H1 (cell line): Measurements from ENCODE around the gene BSDC1.
"Not testable (repeated sequence)": the region's sequence is repeated elsewhere in the genome, so short reads cannot be mapped to it uniquely, and the experiment has no call there.

Experiments used
- BRCA1 ChIP-seq: IDR thresholded peaks from 2 replicates; pipeline ENCODE4 v1.6.1; 2012; ENCODE audit warnings: low read depth, low read length, improper control_type of control experiment
- EGR1 ChIP-seq: IDR thresholded peaks from 2 replicates; pipeline ENCODE4 v1.6.1; 2011; ENCODE audit warnings: low read depth, low read length, borderline replicate concordance
- EP300 ChIP-seq, 2 experiments: IDR thresholded peaks; 1 replicate in 1 of 2; 2 replicates in 1 of 2; pipeline ENCODE4 v1.6.1; 2011 to 2012; ENCODE audit warnings: low read depth in 2 of 2, low read length in 2 of 2, mild to moderate bottlenecking in 2 of 2, borderline replicate concordance in 1 of 2, inconsistent platforms in 1 of 2, moderate library complexity in 1 of 2
- POLR2AphosphoS5 ChIP-seq: IDR thresholded peaks from 2 replicates; pipeline ENCODE4 v1.6.1; 2011; ENCODE audit warnings: low read depth, low read length
- RAD21 ChIP-seq, 2 experiments: IDR thresholded peaks in 1 of 2; conservative IDR thresholded peaks in 1 of 2; 2 replicates each; pipeline ENCODE4 v1.6.1; 2011; ENCODE audit warnings: low read depth in 2 of 2, low read length in 2 of 2, improper control_type of control experiment in 1 of 2, inconsistent platforms in 1 of 2, mild to moderate bottlenecking in 1 of 2, moderate library complexity in 1 of 2
- SIN3A ChIP-seq, 2 experiments: IDR thresholded peaks in 1 of 2; conservative IDR thresholded peaks in 1 of 2; 2 replicates each; pipeline ENCODE4 v1.6.1; 2011 to 2012; ENCODE audit warnings: low read length in 2 of 2, improper control_type of control experiment in 1 of 2, low read depth in 1 of 2, mild to moderate bottlenecking in 1 of 2
- SP2 ChIP-seq: IDR thresholded peaks from 2 replicates; pipeline ENCODE4 v1.6.1; 2012; ENCODE audit warnings: mild to moderate bottlenecking, low read length, inconsistent platforms
- ZNF274 ChIP-seq: IDR thresholded peaks from 2 replicates; pipeline ENCODE4 v1.7.0; 2012; ENCODE audit warnings: low read length, borderline replicate concordance; ENCODE audit errors: extremely low read depth
- TF ChIP-seq, protein P1 (sequence below): IDR thresholded peaks from 2 replicates; pipeline ENCODE4 v1.6.1; 2012; ENCODE audit warnings: low read length, inconsistent platforms
- TF ChIP-seq, protein P2 (sequence below): IDR thresholded peaks from 2 replicates; pipeline ENCODE4 v1.6.1; 2011; ENCODE audit warnings: low read length, improper control_type of control experiment
- TF ChIP-seq, protein P3 (sequence below), 3 experiments: IDR thresholded peaks; 1 replicate in 2 of 3; 2 replicates in 1 of 3; pipeline versions ENCODE4 v1.5.1 to v1.6.1; 2011; ENCODE audit warnings: low read length in 3 of 3, mild to moderate bottlenecking in 3 of 3, inconsistent platforms in 2 of 3, low read depth in 1 of 3, moderate library complexity in 1 of 3; ENCODE audit not compliant: insufficient read depth in 1 of 3; ENCODE audit errors: control extremely low read depth in 1 of 3

DNA sequence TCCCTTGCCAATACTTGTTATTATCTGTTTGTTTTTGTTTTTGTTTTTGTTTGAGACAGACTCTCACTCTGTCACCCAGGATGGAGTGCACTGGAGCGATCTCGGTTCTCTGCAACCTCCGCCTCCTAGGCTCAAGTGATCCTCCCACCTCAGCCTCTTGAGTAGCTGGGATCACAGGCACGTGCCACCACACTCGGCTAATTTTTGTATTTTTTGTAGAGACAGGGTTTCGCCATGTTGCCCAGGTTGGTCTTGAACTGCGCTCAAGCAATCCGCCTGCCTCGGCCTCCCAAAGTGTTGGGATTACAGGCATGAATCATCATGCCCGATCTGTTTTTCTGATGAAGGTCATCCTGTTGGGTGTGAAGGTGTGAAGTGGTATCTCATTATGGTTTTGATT, 47.2 kb upstream of the BSDC1 start:
- TF ChIP-seq EGR1; RAD21 (IDR thresholded peaks at IDR 0.05 in 1 of 2, conservative IDR thresholded peaks at IDR 0.05 in 1 of 2; ENCODE audit: low read depth in 2 of 2, low read length in 2 of 2); BRCA1; SIN3A (conservative IDR thresholded peaks at IDR 0.05 in 1 of 2, IDR thresholded peaks at IDR 0.05 in 1 of 2; ENCODE audit: low read depth in 1 of 2, low read length in 2 of 2); EP300 (IDR thresholded peaks at IDR 0.05; ENCODE audit: borderline replicate concordance in 1 of 2, low read depth in 2 of 2, low read length in 2 of 2); POLR2AphosphoS5; SP2; ZNF274: not testable (repeated sequence)
- TF ChIP-seq, protein P1, sequence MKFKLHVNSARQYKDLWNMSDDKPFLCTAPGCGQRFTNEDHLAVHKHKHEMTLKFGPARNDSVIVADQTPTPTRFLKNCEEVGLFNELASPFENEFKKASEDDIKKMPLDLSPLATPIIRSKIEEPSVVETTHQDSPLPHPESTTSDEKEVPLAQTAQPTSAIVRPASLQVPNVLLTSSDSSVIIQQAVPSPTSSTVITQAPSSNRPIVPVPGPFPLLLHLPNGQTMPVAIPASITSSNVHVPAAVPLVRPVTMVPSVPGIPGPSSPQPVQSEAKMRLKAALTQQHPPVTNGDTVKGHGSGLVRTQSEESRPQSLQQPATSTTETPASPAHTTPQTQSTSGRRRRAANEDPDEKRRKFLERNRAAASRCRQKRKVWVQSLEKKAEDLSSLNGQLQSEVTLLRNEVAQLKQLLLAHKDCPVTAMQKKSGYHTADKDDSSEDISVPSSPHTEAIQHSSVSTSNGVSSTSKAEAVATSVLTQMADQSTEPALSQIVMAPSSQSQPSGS = not testable (repeated sequence)
- TF ChIP-seq, protein P2, sequence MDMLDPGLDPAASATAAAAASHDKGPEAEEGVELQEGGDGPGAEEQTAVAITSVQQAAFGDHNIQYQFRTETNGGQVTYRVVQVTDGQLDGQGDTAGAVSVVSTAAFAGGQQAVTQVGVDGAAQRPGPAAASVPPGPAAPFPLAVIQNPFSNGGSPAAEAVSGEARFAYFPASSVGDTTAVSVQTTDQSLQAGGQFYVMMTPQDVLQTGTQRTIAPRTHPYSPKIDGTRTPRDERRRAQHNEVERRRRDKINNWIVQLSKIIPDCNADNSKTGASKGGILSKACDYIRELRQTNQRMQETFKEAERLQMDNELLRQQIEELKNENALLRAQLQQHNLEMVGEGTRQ = not testable (repeated sequence)
- TF ChIP-seq, protein P3, sequence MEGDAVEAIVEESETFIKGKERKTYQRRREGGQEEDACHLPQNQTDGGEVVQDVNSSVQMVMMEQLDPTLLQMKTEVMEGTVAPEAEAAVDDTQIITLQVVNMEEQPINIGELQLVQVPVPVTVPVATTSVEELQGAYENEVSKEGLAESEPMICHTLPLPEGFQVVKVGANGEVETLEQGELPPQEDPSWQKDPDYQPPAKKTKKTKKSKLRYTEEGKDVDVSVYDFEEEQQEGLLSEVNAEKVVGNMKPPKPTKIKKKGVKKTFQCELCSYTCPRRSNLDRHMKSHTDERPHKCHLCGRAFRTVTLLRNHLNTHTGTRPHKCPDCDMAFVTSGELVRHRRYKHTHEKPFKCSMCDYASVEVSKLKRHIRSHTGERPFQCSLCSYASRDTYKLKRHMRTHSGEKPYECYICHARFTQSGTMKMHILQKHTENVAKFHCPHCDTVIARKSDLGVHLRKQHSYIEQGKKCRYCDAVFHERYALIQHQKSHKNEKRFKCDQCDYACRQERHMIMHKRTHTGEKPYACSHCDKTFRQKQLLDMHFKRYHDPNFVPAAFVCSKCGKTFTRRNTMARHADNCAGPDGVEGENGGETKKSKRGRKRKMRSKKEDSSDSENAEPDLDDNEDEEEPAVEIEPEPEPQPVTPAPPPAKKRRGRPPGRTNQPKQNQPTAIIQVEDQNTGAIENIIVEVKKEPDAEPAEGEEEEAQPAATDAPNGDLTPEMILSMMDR (IDR thresholded peaks at IDR 0.05; ENCODE audit: control extremely low read depth in 1 of 3, insufficient read depth in 1 of 3, low read depth in 1 of 3, low read length in 3 of 3) = not testable (repeated sequence)
